Kidney (tissue), 14 donors: ENCODE measurements around the gene DDX41. TPM values are rescaled to one million over a fixed set of nuclear protein-coding genes. Genes with fewer than 3 reads are reported as not detected.
"Not testable (repeated sequence)": the region's sequence is repeated elsewhere in the genome, so short reads cannot be mapped to it uniquely, and the experiment has no call there.

Experiments
- DNase-seq, 5 donors: peaks; one replicate each; pipeline ENCODE4 v3.0.0-alpha.2; 2013 to 2020
- FAIRE-seq: peaks from 2 replicates; lab custom pipeline; 2012; peaks lifted over from hg19 to GRCh38; lab: Jason Lieb, UNC
- H3K27ac ChIP-seq, 2 donors: one replicate each; pipeline ENCODE4 v1.7.0; 2013; ENCODE audit warnings: low read depth in 2 of 2, low read length in 2 of 2, inconsistent platforms in 1 of 2
- H3K27me3 ChIP-seq: one replicate; pipeline ENCODE4 v1.7.1; 2013; ENCODE audit warnings: low read length, inconsistent platforms; ENCODE audit not compliant: control insufficient read depth, insufficient read depth
- H3K36me3 ChIP-seq, 3 donors: one replicate each; pipeline versions ENCODE4 v1.7.0 to v1.7.1; 2013; ENCODE audit warnings: low read length in 3 of 3, control low read depth in 1 of 3, inconsistent platforms in 1 of 3; ENCODE audit not compliant: insufficient read depth in 3 of 3, control insufficient read depth in 2 of 3
- H3K4me1 ChIP-seq, 3 donors: one replicate each; pipeline versions ENCODE4 v1.7.0 to v1.7.1; 2013; ENCODE audit warnings: low read length in 3 of 3, inconsistent platforms in 1 of 3, low read depth in 1 of 3; ENCODE audit not compliant: control insufficient read depth in 2 of 3, insufficient read depth in 2 of 3
- H3K4me3 ChIP-seq, 3 donors: one replicate each; pipeline versions ENCODE4 v1.7.0 to v1.8.1; 2013; ENCODE audit warnings: low read length in 3 of 3, control low read depth in 1 of 3, inconsistent platforms in 1 of 3
- H3K9ac ChIP-seq, 3 donors: one replicate each; pipeline versions ENCODE4 v1.7.0 to v1.7.1; 2013; ENCODE audit warnings: low read length in 3 of 3, control low read depth in 1 of 3, inconsistent platforms in 1 of 3
- H3K9me3 ChIP-seq, 3 donors: one replicate each; pipeline versions ENCODE4 v1.7.0 to v1.7.1; 2013; ENCODE audit warnings: low read length in 3 of 3, control low read depth in 1 of 3, inconsistent platforms in 1 of 3; ENCODE audit not compliant: control insufficient read depth in 2 of 3, insufficient read depth in 1 of 3
- CTCF ChIP-seq: IDR thresholded peaks from 3 replicates; pipeline ENCODE4 v1.5.1; 2012; ENCODE audit warnings: mild to moderate bottlenecking, moderate library complexity, borderline replicate concordance; ENCODE audit not compliant: insufficient read depth; ENCODE audit errors: extremely low read depth
- intact Hi-C: fragments of 100-400 bp; cut with DNase I; formaldehyde crosslinking; loops from one replicate; pipeline ENCODE4 v1.11.1; 2022
- polyA plus RNA-seq: library from polyadenylated mRNA; stranded (reverse); fragments of 350-450 nt; fragmentation: Illumina TruSeq; extraction: RNeasy Lipid Tissue Mini Kit (QIAGEN cat#74804); gene quantifications from one replicate; pipeline ENCODE4 v1.2.3, GENCODE V29; 2014; ENCODE audit warnings: low read depth, low replicate concordance; ENCODE audit not compliant: insufficient read depth
- total RNA-seq: library from RNA; stranded (reverse); fragmentation: NEBNext Ultra II Directional; extraction: Animal tissue kit (Norgen Biotek cat#: 25700); gene quantifications from one replicate; pipeline ENCODE4 v1.2.1, GENCODE V29; 2021
- donor health status: control.
- donor health status: control.
- donor health status: control.
- donor health status: control.
- donor health status: control.
- donor health status: DM: yes; HTN: yes; CAD: no.
- donor health status: Normal renal cell carcinoma (clear cell type).

The DDX41 gene
- total and polyA plus RNA-seq, 2 donors from 2014 or later = 86.7 to 97.3 TPM

DNA sequence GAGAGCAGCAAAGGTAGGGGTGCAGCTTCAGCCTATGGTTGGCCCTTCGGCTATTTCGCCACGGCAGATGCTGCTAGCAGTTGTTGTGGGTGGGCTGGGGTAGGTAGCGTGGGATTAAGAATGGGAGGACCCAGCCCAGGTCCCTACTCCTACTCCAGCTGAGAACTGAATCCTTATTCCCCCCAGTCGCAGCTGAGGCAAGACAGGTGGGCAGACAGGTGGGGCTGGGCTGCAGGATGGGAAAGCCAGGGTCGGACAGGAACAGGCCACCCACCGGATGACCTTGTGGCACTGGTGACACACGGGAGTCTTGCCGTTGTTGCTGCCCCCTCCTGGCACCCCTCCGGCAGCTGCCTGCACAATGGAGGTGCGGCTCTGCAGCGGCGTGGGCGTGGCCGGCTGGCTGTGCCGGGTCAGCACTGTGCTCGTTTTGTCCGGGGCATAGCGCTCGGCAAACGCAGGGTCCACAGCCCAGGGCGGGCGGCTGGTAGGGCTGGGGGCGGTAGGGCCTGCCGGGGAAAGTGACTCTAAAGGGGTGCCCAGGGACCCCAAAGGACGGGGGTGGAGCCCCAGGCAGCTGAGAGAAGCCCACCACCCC lies 27.5 kb downstream of the DDX41 start:
- FAIRE-seq = no peak
- no peak overlapping the region for H3K4me3 ChIP-seq
- peaks cover 0 to 4% (median 0%) of the 10 kb centered on the region in 3 donors for H3K4me1 ChIP-seq
- no peak overlapping the region for H3K27ac ChIP-seq
- H3K36me3 ChIP-seq = no peaks in the 10 kb centered on the region
- intact Hi-C loops = no loop called here
- peak in 1 of 5 donors; percentile 57 for DNase-seq
- H3K27me3 ChIP-seq = no peaks in the 10 kb centered on the region
- no peaks in the 10 kb centered on the region for H3K9me3 ChIP-seq
- no peak for TF ChIP-seq CTCF
- H3K9ac ChIP-seq = no peak overlapping the region

- no peaks in the 10 kb centered on the region for H3K36me3 ChIP-seq
- DNase-seq = no peak
- H3K9me3 ChIP-seq = no peaks in the 10 kb centered on the region
- no peaks in the 10 kb centered on the region for H3K4me1 ChIP-seq
- no peak overlapping the region for H3K27ac ChIP-seq
- H3K9ac ChIP-seq = no peak overlapping the region
- H3K4me3 ChIP-seq = no peak overlapping the region
- intact Hi-C loops = no loop called here
- peak; percentile 7 for TF ChIP-seq CTCF
- no peaks in the 10 kb centered on the region for H3K27me3 ChIP-seq
- no peak for FAIRE-seq
Measured at GRCh38 chr5:177487975-177488374, 28.8 kb downstream of the DDX41 start.

- no peaks in the 10 kb centered on the region for H3K36me3 ChIP-seq
- TF ChIP-seq CTCF = no peak
- no peak for FAIRE-seq
- intact Hi-C loops = no loop called here
- H3K9ac ChIP-seq = no peak overlapping the region
- no peak for DNase-seq
- no peaks in the 10 kb centered on the region for H3K4me1 ChIP-seq
- no peak overlapping the region for H3K4me3 ChIP-seq
- H3K9me3 ChIP-seq = no peaks in the 10 kb centered on the region
- H3K27me3 ChIP-seq = no peaks in the 10 kb centered on the region
- no peak overlapping the region for H3K27ac ChIP-seq
Measured at GRCh38 chr5:177487144-177487543, 29.6 kb downstream of the DDX41 start.

DNA sequence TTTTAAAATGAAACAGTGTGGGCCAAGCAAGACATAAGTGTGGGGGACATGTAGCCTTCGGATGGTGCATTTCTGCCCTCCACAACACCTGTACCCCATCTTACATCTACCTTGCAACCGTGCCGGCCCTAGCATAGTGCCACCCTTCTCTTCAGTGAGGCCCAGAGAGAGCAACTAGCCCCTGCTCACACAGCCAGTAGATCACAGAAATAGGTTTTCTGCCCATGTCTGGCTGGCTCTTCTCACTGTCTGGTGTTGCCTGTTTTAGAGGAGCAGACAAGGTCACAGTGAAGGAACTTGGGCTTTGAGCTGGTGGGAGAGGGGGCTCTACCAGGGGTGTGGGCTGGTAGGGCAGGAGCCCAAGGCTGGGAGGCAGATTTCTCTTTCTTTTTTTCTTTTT lies 30.5 kb downstream of the DDX41 start:
- intact Hi-C loops = no loop called here
- H3K27me3 ChIP-seq = no peaks in the 10 kb centered on the region
- no peak overlapping the region for H3K27ac ChIP-seq
- H3K4me3 ChIP-seq = no peak overlapping the region
- H3K9ac ChIP-seq = no peak overlapping the region
- no peaks in the 10 kb centered on the region for H3K36me3 ChIP-seq
- no peaks in the 10 kb centered on the region for H3K9me3 ChIP-seq
- no peak for TF ChIP-seq CTCF
- DNase-seq = no peak
- no peak for FAIRE-seq
- no peaks in the 10 kb centered on the region for H3K4me1 ChIP-seq

GRCh38 chr5:177485753-177486152 lies 31.0 kb downstream of the DDX41 start:
- H3K9me3 ChIP-seq, H3K36me3 ChIP-seq, FAIRE-seq, H3K4me1 ChIP-seq, DNase-seq, intact Hi-C loops, H3K4me3 ChIP-seq, H3K27ac ChIP-seq, H3K9ac ChIP-seq, H3K27me3 ChIP-seq: not testable (repeated sequence)
